ENCODE results near the gene ANKMY1.

GRCh38 chr2:240576436-240577205 lies 18.8 kb upstream of the ANKMY1 start:
- TF ChIP-seq, protein P1, sequence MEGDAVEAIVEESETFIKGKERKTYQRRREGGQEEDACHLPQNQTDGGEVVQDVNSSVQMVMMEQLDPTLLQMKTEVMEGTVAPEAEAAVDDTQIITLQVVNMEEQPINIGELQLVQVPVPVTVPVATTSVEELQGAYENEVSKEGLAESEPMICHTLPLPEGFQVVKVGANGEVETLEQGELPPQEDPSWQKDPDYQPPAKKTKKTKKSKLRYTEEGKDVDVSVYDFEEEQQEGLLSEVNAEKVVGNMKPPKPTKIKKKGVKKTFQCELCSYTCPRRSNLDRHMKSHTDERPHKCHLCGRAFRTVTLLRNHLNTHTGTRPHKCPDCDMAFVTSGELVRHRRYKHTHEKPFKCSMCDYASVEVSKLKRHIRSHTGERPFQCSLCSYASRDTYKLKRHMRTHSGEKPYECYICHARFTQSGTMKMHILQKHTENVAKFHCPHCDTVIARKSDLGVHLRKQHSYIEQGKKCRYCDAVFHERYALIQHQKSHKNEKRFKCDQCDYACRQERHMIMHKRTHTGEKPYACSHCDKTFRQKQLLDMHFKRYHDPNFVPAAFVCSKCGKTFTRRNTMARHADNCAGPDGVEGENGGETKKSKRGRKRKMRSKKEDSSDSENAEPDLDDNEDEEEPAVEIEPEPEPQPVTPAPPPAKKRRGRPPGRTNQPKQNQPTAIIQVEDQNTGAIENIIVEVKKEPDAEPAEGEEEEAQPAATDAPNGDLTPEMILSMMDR (IDR thresholded peaks at IDR 0.05) = no peak
- TF ChIP-seq POLR2A (IDR thresholded peaks at IDR 0.05; ENCODE audit: low read depth) (no peak), POLR2AphosphoS5 (IDR thresholded peaks at IDR 0.05) (no peak)
